ENCODE measurements around the gene HMCN1.

HMCN1 gene

GRCh38 chr1:186234976-186235686 is 500.9 kb downstream of the HMCN1 start:
- TF ChIP-seq POLR2A (IDR thresholded peaks at IDR 0.05; ENCODE audit: low read length) (no peak), GATA1 (IDR thresholded peaks at IDR 0.05; ENCODE audit: low read depth, low read length) (no peak)
- DNase-seq = peak; percentile 12 to 57

DNA sequence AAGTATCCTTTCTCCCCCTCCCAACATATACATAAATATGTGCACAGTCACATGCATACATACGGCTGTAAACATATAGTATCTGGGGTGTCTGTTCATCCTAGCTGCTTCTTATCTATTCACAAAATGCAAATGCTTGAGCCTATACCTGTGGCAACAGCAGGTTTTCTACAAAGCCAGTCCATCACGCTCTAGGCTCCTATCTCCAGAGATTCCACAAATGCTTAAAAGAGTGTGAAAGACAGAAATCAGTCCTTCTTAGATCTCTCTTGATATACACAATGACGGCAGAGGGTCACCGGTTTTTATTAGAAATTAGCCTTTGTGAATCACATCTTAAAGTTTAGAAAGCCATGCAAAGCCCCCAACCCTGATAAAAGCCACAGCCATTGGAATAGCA is 501.5 kb downstream of the HMCN1 start:
- TF ChIP-seq POLR2A (IDR thresholded peaks at IDR 0.05; ENCODE audit: low read length) (no peak), GATA1 (IDR thresholded peaks at IDR 0.05; ENCODE audit: low read depth, low read length) (no peak)
- DNase-seq = peak in 1 of 2 experiments; percentile 37

- TF ChIP-seq GATA1 (IDR thresholded peaks at IDR 0.05; ENCODE audit: low read depth, low read length) (no peak), POLR2A (IDR thresholded peaks at IDR 0.05; ENCODE audit: low read length) (no peak)
- peak in 1 of 2 experiments; percentile 18 for DNase-seq
Observed at GRCh38 chr1:186236921-186237320, 502.7 kb downstream of the HMCN1 start.

DNA sequence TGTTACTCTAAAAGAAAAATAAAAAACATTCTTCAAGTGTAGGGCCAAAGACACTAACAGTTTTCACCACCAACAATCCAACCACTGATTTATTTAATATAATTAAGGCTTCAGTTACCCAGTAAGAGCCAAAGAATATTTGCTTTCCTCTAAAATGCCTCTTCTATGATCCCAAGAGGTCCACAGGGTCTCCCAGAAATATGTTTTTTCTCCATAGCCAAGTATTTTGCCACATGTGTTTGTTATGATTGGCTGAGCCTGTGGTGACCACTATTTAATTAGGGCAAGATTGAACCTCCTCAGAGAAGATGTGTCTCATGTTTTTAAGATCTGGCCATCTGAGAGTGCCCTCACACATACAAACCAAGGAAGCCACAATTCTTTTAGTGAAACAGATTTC is 505.0 kb downstream of the HMCN1 start:
- TF ChIP-seq POLR2A (IDR thresholded peaks at IDR 0.05; ENCODE audit: low read length) = no peak
- no peak for TF ChIP-seq GATA1 (IDR thresholded peaks at IDR 0.05; ENCODE audit: low read depth, low read length)
- no peak for DNase-seq

DNA sequence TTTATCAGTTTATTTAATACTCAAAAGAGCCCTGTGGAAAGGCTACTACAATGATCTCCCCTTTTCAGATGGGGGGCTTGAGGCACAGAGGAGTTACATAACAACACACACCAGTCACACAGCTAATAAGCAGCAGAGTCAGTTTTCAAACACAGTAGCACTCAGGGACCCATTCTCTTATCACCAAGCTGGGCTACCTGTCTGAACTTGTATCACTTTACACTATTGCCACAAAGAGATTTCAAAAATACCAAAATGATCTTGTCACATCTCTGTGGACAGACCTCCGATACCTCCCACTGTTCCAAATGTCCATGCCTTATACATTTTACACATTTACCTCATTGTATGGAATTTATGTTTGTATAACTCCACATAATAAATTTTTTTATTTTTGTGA is 506.2 kb downstream of the HMCN1 start:
- DNase-seq = no peak
- TF ChIP-seq POLR2A (IDR thresholded peaks at IDR 0.05; ENCODE audit: low read length) = no peak
- TF ChIP-seq GATA1 (IDR thresholded peaks at IDR 0.05; ENCODE audit: low read depth, low read length) = no peak
